Measurements from ENCODE around the gene PIK3CA.

Gene PIK3CA

DNA sequence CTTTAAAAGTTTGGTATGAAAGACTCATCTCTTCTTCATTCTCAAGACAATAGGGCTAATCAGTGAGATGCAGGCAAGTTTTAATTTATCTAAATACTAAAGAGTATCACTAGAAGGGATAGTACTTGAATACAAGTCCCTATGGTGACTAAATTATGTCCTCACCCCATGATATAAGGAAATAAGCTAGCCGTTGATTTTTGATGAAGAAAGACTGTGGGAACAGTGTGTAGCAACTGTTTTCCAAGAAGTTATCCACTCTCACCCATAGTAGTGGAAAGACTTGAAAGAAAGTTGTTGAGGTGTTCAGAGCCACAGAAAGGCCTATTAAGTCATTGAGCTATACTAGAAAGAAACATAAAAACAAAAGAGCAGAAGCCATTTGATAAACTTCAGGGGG, 36.7 kb downstream of the PIK3CA start:
- no peak for TF ChIP-seq ZFX (IDR thresholded peaks at IDR 0.05; ENCODE audit: borderline replicate concordance)
- TF ChIP-seq CTCF (IDR thresholded peaks at IDR 0.05) = no peak
- H3K27ac ChIP-seq = no peak overlapping the region

DNA sequence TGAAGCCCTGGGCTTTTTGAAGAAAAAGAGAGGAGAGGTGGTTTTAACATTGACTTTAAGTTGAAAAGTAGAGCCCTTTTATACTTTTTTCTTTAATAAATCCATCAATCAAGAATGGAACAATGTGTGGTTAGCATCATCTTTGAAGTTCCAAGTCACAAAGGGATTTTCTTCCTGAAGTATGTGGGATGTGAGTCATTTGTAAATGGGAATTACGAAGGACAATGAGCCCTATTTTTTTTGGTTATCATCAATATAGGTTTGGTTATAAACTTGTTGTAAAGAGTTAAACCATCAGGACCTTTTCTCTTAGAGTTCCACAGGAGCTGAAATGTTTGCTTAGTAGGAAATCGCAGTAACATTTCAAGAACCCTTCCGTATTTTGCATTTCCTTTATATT, 38.3 kb downstream of the PIK3CA start:
- TF ChIP-seq CTCF (IDR thresholded peaks at IDR 0.05) = no peak
- no peak for TF ChIP-seq ZFX (IDR thresholded peaks at IDR 0.05; ENCODE audit: borderline replicate concordance)
- no peak overlapping the region for H3K27ac ChIP-seq

GRCh38 chr3:179189759-179190158, 41.6 kb downstream of the PIK3CA start:
- H3K27ac ChIP-seq = no peak overlapping the region
- TF ChIP-seq ZFX (IDR thresholded peaks at IDR 0.05; ENCODE audit: borderline replicate concordance) = no peak
- TF ChIP-seq CTCF (IDR thresholded peaks at IDR 0.05) = no peak

DNA sequence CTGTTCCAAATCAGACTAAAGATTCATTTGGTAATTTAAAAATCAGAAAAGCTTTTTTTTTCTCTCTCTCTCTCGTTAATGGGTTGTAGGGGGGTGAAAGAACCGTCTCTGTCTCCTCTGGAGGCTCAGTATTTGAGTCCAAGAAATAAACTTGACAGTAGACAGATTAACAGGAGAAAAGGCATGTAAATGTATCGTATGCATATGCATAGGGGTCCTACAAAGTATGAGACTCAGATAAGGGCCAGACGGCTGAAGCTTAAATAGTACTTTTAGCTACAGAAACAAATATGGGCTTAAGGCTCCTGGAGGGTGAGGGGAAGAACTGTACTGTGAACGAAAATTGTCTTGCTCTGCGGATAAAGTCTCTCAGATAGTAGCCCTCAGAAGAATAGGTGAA, 42.4 kb downstream of the PIK3CA start:
- TF ChIP-seq ZFX (IDR thresholded peaks at IDR 0.05; ENCODE audit: borderline replicate concordance) = no peak
- no peak for TF ChIP-seq CTCF (IDR thresholded peaks at IDR 0.05)
- H3K27ac ChIP-seq = no peak overlapping the region

DNA sequence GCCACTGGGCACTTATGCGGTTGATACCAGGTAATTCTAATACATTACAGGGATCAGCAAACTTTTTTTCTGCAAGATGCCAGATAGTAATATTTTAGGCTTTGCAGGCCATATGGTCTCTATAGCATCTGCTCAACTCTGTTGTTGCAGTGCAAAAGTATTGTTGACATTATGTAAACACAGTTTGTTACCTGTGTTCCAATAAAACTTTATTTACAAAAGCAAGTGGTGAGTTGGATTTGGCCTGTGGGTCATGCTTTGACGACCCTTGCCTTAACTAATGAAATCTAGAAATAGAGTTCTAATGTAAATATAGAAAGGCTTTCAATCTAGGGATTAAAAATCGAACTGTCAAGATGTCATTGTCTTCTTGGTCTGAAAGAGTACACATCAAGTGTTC, 44.4 kb downstream of the PIK3CA start:
- TF ChIP-seq CTCF (IDR thresholded peaks at IDR 0.05) (no peak), ZFX (IDR thresholded peaks at IDR 0.05; ENCODE audit: borderline replicate concordance) (no peak)
- H3K27ac ChIP-seq = no peak overlapping the region

DNA sequence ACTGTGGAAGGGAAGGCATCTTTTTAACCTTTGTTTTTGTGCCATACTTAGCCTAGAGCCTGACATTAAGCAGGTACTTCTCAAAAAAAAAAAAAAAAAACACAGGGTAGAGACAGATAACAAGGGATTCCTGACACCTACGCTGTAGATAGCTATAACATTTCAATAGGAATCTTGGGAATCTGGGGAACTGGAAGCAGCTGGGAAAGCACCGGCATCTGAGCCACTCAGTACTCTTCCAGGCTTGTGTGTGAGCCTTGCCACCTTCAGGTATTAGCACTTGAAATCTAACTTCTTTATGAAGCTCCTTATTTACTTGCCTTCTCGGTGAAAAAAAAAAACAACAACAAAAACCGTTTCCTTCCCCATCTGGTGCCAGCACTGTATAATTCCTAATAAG, 46.8 kb downstream of the PIK3CA start:
- H3K27ac ChIP-seq = no peak overlapping the region
- TF ChIP-seq ZFX (IDR thresholded peaks at IDR 0.05; ENCODE audit: borderline replicate concordance) (no peak), CTCF (IDR thresholded peaks at IDR 0.05) (no peak)

- no peak overlapping the region for H3K27ac ChIP-seq
- TF ChIP-seq ZFX (IDR thresholded peaks at IDR 0.05; ENCODE audit: borderline replicate concordance) (no peak), CTCF (IDR thresholded peaks at IDR 0.05) (no peak)
Measured at GRCh38 chr3:179196098-179196497, 47.9 kb downstream of the PIK3CA start.

All from 22Rv1 (cell line).